VCaP (cell line): ENCODE results near the gene CPXM2.

Source experiments
- H3K27ac ChIP-seq: fragments of 450-650 bp; 2 replicates; pipeline ENCODE4 v1.5.1; 2017
- TF ChIP-seq, protein P1 (sequence below): fragments of 450-650 bp; conservative IDR thresholded peaks from 2 replicates; pipeline ENCODE4 v1.5.1; 2017; ENCODE audit warnings: mild to moderate bottlenecking, moderate library complexity

The CPXM2 gene

DNA sequence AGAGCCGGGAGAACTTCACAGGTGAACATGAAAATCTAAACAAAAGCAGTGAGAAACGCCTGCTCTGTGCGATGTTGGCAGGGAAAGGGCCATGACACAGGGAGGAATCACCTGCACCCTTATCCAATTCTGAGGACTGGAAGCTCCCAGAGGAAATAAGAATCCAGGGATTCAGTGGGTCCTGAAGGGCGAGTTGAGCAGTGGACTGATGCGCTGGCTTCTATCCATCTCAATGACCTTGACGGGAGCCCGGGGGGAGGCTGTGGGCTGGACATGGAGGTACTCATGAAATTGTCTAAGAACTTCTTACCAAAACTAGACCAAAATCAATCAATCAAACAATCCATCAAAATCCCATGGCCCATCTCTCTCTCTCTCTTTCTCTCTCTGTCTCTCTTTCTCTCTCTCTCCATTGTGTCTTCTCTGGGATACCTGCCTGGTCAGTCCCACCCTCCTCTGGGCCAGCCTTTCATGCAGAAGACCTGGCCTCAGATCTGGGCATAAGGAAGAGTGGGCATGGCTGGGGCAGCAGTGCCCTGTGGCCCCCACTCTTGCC is 7.2 kb downstream of the CPXM2 start:
- no peak overlapping the region for H3K27ac ChIP-seq
- TF ChIP-seq, protein P1, sequence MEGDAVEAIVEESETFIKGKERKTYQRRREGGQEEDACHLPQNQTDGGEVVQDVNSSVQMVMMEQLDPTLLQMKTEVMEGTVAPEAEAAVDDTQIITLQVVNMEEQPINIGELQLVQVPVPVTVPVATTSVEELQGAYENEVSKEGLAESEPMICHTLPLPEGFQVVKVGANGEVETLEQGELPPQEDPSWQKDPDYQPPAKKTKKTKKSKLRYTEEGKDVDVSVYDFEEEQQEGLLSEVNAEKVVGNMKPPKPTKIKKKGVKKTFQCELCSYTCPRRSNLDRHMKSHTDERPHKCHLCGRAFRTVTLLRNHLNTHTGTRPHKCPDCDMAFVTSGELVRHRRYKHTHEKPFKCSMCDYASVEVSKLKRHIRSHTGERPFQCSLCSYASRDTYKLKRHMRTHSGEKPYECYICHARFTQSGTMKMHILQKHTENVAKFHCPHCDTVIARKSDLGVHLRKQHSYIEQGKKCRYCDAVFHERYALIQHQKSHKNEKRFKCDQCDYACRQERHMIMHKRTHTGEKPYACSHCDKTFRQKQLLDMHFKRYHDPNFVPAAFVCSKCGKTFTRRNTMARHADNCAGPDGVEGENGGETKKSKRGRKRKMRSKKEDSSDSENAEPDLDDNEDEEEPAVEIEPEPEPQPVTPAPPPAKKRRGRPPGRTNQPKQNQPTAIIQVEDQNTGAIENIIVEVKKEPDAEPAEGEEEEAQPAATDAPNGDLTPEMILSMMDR: no peak

DNA sequence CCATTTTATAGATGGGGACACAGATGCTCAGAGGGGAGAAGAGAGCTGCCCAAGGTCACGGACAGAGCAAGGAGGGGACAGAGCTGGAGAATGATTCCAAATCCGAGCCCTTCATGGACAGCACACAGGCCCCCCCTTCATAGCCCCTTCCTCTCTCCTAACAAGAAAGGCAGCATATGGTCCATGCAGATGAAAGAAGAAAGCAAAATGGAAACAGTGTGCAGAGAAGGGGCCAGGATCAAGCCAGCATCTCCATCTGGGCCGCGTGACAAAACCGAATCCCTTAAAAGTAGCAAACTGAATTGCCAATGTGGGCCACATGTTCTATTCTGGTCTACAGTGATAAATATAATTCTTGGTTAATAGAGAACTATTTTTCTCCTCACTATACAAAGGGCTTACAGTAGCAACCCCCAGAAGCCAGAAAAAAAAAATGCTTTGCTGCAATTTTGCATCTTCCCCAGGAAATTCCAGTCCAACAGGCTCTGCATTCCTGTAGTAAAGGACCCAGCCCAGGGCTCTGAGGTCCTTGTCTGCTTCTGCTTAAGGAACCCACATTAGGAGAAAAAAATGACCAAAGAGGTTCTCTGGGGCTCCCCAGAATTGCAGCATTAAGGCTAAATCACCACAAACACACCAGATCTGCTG is 7.8 kb downstream of the CPXM2 start:
- TF ChIP-seq, protein P1: no peak
- no peak overlapping the region for H3K27ac ChIP-seq

DNA sequence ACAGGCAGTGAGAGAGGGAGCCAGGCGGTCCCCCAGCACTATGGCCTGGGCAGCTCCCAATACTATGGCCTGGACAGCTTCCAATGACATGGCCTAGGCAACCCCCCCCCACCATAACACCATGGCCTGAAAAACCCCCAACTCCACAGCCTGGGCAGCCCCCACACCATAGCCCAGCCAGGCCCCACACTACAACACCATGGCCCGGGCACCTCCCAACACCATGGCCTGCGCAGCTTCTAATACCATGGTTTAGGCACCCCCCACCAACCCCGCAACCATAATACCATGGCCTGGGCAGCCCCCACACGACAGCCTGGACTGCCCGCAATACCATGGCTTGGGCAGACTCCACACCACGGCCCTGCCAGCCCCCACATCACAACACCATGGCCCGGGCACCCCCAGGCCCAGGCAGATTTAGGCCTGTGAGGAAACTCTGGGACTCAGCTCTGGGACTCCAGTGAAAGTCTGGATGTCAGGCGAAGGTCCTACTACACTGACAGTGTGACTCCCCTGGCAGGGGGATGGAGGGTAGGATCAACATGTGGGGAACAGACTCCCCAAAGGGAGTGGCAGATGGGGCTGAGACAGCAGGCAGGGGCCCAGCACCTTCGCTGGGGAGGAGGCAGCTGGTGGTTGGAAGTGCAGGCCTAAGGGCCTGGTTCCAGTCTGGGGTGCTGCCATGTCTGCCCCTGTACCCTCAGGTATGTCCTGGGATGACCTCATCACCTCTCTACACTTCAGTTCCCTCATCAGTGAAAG is 8.7 kb downstream of the CPXM2 start:
- no peak overlapping the region for H3K27ac ChIP-seq
- TF ChIP-seq, protein P1: no peak

DNA sequence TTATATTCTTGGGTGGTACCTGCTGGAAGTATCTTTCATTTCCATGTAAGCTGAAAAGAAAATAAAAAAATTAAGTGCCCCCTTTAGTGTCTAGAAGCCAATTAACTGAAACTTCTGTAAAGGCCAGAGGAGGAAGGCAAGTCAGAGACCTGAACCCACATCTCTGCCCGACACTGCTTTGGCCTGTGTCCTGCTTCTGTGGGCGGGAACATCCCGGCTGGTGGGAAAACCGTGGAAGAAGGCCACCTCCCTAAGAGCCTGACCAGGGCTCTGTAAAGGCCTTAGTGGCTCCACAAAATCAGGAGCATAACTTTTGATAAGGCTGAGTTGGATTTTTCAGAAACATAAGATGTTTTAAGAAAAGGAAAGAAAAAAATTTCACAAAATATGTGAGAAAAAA is 9.4 kb downstream of the CPXM2 start:
- TF ChIP-seq, protein P1: no peak
- no peak overlapping the region for H3K27ac ChIP-seq

DNA sequence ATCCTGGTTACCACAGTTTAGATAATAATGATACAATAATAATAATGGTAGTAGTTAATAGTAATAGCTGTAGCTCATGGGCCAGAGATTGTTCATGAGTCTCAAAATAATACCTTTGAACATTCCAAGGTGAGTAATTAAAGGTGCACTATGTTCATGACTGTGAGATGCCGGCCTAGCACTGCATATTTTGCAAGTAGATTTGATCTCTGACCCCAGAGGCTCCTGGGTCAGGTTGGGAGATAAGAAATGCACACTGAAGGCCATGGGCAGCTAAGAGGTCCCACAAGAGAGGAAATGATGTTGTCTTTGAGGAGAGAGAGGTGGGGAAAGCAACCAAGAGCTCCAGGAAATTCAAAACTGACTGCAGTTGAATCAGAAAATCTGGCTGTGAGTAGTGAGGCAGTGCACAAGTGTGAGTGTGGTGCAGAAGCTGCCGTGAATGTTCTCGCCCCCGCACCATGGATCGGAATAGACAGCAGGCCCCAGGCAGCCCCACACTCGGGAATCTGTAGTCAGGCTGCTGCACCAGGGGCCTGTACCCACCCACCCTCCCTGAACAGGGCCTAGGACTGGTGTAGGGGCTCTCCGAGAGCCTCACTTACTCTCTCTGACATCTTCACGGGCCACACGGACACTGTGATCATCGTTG is 11.9 kb downstream of the CPXM2 start:
- no peak overlapping the region for H3K27ac ChIP-seq
- TF ChIP-seq, protein P1: no peak

DNA sequence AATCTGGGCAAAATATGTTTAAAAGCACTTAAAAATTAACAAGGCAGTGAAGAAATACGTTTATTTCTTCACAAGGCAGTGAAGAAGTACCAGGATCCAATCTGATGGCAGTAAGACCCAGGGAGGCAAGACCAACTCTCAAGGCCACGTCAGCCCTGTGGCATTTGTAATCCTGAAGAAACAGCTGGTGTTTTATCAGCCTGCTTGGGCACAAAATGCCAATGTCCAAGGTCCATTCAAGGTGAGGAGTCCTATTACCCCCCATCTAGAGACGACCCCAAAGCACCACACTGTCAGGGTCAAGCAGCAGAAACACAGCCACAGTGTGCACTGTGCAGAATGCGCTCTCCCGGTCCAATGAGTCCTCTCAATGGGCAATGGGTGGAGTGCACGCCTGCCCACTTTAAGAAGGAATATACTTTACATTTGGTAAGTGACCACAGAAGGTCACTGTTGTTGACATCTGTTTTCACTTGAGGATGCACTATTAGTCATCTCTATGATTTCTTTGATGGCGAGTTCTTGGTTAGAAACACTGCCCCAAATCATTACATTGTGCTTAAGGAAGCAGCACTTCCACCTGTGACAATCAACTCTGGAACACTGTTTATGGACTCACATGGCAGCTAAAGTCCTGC is 12.8 kb downstream of the CPXM2 start:
- no peak overlapping the region for H3K27ac ChIP-seq
- TF ChIP-seq, protein P1: no peak

DNA sequence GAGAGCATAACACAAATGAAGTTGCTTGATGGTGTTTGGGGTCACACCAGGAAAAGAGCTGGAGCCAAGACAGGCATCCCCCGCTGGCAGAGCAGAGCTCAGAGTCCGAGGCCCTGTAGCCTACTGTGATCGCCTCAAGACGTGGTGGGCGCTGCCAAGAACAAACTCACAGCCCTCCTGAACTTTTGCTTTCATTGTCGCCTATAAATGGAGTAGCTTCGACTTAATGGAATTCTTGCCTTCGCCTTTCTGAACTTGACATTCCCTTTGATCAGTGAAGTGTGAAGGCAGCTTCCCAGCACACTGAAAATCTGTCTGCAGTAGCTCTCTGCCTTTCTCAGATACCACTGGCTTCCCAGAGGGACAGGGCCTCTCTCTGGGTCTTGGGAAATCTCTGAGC is 21.3 kb downstream of the CPXM2 start:
- no peak overlapping the region for H3K27ac ChIP-seq
- TF ChIP-seq, protein P1: no peak
